SK-N-MC (cell line): ENCODE data around the gene LRIG2.
"Not testable (repeated sequence)": the region's sequence is repeated elsewhere in the genome, so short reads cannot be mapped to it uniquely, and the experiment has no call there.

Experiments used
- EZH2 ChIP-seq: fragments of 200-600 bp; sonication (generic); IDR thresholded peaks from one replicate; pipeline ENCODE4 v1.6.1; 2017; ENCODE audit warnings: antibody characterized with exemption
- POLR2AphosphoS5 ChIP-seq: IDR thresholded peaks from 2 replicates; pipeline ENCODE4 v1.6.1; 2012; ENCODE audit warnings: mild to moderate bottlenecking, low read depth, low read length, borderline replicate concordance

DNA sequence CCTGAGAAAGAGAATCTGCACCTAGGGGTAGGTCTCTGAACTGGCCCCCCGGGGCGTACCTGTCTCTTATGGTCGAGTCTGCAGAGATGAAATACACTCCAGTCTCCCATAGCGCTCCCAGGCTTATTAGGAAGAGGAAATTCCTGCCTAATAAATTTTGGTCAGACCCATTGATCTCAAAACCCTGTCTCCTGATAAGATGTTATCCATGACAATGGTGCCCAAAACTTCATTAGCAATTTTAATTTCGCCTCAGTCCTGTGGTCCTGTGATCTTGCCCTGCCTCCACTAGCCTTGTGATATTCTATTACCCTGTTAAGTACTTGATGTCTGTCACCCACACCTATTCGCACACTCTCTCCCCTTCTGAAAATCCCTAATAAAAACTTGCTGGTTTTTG lies 85.7 kb downstream of the LRIG2 start:
- not testable (repeated sequence) for TF ChIP-seq EZH2, POLR2AphosphoS5
